ENCODE data around the gene ELMO1.

DNA sequence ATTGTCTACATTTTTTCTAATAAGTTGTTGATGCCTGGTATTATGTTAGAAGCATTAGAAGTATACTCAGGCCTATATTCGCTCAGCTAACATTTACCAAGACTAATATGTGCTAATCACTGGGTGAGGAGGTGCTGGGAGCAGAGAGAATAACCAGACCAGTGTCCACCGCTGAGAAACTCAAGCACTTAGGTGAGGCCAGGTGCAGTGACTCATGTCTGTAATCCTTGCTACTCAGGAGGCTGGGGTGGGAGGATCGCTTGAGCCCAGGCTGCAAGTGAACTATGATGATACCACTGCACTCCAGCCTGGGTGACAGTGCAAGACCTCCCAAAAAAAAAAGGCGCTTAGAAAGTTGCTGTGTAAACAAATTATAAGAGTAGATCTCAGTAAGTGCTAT lies 542.2 kb downstream of the ELMO1 start:
- TF ChIP-seq POLR2AphosphoS5 (IDR thresholded peaks at IDR 0.05) = no peak
- TF ChIP-seq, protein P1, sequence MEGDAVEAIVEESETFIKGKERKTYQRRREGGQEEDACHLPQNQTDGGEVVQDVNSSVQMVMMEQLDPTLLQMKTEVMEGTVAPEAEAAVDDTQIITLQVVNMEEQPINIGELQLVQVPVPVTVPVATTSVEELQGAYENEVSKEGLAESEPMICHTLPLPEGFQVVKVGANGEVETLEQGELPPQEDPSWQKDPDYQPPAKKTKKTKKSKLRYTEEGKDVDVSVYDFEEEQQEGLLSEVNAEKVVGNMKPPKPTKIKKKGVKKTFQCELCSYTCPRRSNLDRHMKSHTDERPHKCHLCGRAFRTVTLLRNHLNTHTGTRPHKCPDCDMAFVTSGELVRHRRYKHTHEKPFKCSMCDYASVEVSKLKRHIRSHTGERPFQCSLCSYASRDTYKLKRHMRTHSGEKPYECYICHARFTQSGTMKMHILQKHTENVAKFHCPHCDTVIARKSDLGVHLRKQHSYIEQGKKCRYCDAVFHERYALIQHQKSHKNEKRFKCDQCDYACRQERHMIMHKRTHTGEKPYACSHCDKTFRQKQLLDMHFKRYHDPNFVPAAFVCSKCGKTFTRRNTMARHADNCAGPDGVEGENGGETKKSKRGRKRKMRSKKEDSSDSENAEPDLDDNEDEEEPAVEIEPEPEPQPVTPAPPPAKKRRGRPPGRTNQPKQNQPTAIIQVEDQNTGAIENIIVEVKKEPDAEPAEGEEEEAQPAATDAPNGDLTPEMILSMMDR (IDR thresholded peaks at IDR 0.05) = no peak
- TF ChIP-seq POLR2A (IDR thresholded peaks at IDR 0.05) = no peak
- no peak for TF ChIP-seq EP300 (IDR thresholded peaks at IDR 0.05)
